Parathyroid adenoma (tissue), 2 donors: ENCODE results near the gene POU6F2.

Source experiments
- H2AFZ ChIP-seq: fragments of 300-600 bp; sonication (generic); one replicate; pipeline ENCODE4 v1.7.0; 2017; ENCODE audit warnings: antibody characterized with exemption, mild to moderate bottlenecking
- H3K27ac ChIP-seq: fragments of 300-600 bp; sonication (generic); one replicate; pipeline ENCODE4 v1.7.0; 2017
- H3K27me3 ChIP-seq: fragments of 300-600 bp; sonication (generic); one replicate; pipeline ENCODE4 v1.7.0; 2017; ENCODE audit warnings: low read length; ENCODE audit not compliant: control insufficient read depth, insufficient read depth
- H3K36me3 ChIP-seq: fragments of 300-600 bp; sonication (generic); one replicate; pipeline ENCODE4 v1.7.0; 2017; ENCODE audit warnings: low read length; ENCODE audit not compliant: control insufficient read depth, insufficient read depth
- H3K4me1 ChIP-seq: fragments of 300-600 bp; sonication (generic); one replicate; pipeline ENCODE4 v1.7.0; 2017; ENCODE audit warnings: control low read depth
- H3K4me2 ChIP-seq: fragments of 300-600 bp; sonication (generic); one replicate; pipeline ENCODE4 v1.7.0; 2017; ENCODE audit warnings: low read length
- H3K4me3 ChIP-seq: fragments of 300-600 bp; sonication (generic); one replicate; pipeline ENCODE4 v1.7.0; 2017; ENCODE audit warnings: low read depth, low read length
- H3K79me2 ChIP-seq: fragments of 300-600 bp; sonication (generic); one replicate; pipeline ENCODE4 v1.7.0; 2017; ENCODE audit warnings: control low read depth
- H3K9ac ChIP-seq: fragments of 300-600 bp; sonication (generic); one replicate; pipeline ENCODE4 v1.7.0; 2017; ENCODE audit warnings: mild to moderate bottlenecking
- H3K9me3 ChIP-seq: fragments of 300-600 bp; sonication (generic); one replicate; pipeline ENCODE4 v1.7.0; 2017; ENCODE audit warnings: low read length; ENCODE audit not compliant: control insufficient read depth
- TF ChIP-seq, protein P1 (sequence below): fragments of 300-600 bp; sonication (generic); IDR thresholded peaks from one replicate; pipeline ENCODE4 v1.7.0; 2017; ENCODE audit warnings: antibody characterized with exemption, mild to moderate bottlenecking
- donor health status: primary hyperparathyroidism.

The POU6F2 gene

DNA sequence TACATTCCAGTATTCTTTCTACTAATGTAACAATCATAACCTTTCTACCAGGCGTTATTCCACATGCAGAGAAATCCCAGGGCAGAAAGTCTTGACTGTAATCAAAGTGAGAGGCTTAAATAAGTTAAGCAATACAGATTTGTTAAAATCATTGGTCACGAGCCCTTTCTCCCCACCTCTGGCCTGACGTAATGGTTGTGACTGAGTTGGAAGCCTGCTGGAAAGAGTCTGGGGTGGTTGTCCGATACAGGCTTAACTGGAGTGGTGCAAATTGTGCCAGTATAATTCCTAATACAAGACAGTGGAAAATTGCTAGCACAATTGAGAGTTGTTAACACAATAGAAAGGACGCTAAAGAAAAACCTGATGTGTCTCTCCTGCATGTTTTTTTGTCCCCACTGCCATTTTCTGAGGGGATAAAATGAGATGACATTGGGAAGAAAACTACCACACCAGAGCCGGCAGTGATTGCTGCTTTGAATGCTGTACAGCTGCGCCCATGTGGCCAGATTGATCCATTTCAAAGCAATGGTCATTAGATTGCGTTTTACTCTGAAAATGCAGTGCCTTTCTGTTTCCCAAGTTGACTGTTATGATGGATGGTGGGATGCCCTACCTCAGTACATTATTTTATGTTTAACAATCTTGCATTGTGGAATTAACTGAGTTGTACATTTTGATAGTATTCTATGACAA, 190.8 kb downstream of the POU6F2 start:
- no peak overlapping the region for H3K27ac ChIP-seq
- H3K36me3 ChIP-seq, result no peaks in the 10 kb centered on the region
- H3K79me2 ChIP-seq, result no peaks in the 10 kb centered on the region
- TF ChIP-seq, protein P1, sequence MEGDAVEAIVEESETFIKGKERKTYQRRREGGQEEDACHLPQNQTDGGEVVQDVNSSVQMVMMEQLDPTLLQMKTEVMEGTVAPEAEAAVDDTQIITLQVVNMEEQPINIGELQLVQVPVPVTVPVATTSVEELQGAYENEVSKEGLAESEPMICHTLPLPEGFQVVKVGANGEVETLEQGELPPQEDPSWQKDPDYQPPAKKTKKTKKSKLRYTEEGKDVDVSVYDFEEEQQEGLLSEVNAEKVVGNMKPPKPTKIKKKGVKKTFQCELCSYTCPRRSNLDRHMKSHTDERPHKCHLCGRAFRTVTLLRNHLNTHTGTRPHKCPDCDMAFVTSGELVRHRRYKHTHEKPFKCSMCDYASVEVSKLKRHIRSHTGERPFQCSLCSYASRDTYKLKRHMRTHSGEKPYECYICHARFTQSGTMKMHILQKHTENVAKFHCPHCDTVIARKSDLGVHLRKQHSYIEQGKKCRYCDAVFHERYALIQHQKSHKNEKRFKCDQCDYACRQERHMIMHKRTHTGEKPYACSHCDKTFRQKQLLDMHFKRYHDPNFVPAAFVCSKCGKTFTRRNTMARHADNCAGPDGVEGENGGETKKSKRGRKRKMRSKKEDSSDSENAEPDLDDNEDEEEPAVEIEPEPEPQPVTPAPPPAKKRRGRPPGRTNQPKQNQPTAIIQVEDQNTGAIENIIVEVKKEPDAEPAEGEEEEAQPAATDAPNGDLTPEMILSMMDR, result no peak
- no peaks in the 10 kb centered on the region for H3K27me3 ChIP-seq
- H3K9me3 ChIP-seq, result no peaks in the 10 kb centered on the region
- no peaks in the 10 kb centered on the region for H3K4me1 ChIP-seq
- H3K4me3 ChIP-seq, result no peak overlapping the region
- no peak overlapping the region for H3K9ac ChIP-seq
- H3K4me2 ChIP-seq, result no peak overlapping the region
- no peak overlapping the region for H2AFZ ChIP-seq

DNA sequence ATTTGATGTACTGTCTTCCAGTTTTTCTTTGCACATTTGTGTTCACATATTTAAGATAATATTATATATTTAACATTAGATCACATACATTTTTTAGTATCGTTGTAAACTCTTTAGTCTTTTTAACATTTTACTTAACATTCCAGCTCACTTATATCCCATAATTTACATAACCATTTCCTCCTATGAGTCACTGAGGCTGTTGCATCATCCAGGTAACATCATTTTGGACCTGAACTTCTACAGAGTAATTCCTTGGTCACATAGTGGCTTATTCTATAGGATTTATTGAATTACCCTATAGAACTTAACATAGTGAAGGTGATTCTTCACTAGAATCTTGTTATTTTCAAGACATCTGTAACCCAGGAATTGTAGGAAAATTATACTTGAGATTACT, 194.4 kb downstream of the POU6F2 start:
- no peak overlapping the region for H2AFZ ChIP-seq

GRCh38 chr7:39181398-39181797, 203.7 kb downstream of the POU6F2 start:
- no peaks in the 10 kb centered on the region for H3K9me3 ChIP-seq
- no peaks in the 10 kb centered on the region for H3K79me2 ChIP-seq
- H2AFZ ChIP-seq, result no peak overlapping the region
- TF ChIP-seq, protein P1, result no peak
- no peak overlapping the region for H3K9ac ChIP-seq
- no peaks in the 10 kb centered on the region for H3K4me1 ChIP-seq
- H3K4me3 ChIP-seq, result no peak overlapping the region
- H3K27me3 ChIP-seq, result no peaks in the 10 kb centered on the region
- H3K4me2 ChIP-seq, result no peak overlapping the region
- H3K27ac ChIP-seq, result no peak overlapping the region
- no peaks in the 10 kb centered on the region for H3K36me3 ChIP-seq

More for the DNA sequence above, 194.4 kb downstream of the POU6F2 start:
- no peaks in the 10 kb centered on the region for H3K27me3 ChIP-seq
- H3K4me1 ChIP-seq, result no peaks in the 10 kb centered on the region
- TF ChIP-seq, protein P1, result no peak
- no peak overlapping the region for H3K4me2 ChIP-seq
- H3K9me3 ChIP-seq, result no peaks in the 10 kb centered on the region
- no peaks in the 10 kb centered on the region for H3K79me2 ChIP-seq
- H3K27ac ChIP-seq, result no peak overlapping the region
- no peak overlapping the region for H3K4me3 ChIP-seq
- no peak overlapping the region for H3K9ac ChIP-seq
- no peaks in the 10 kb centered on the region for H3K36me3 ChIP-seq

GRCh38 chr7:39183796-39184195, 206.1 kb downstream of the POU6F2 start:
- H3K9me3 ChIP-seq, result no peaks in the 10 kb centered on the region
- H3K9ac ChIP-seq, result no peak overlapping the region
- no peaks in the 10 kb centered on the region for H3K27me3 ChIP-seq
- no peak overlapping the region for H2AFZ ChIP-seq
- H3K36me3 ChIP-seq, result no peaks in the 10 kb centered on the region
- H3K4me1 ChIP-seq, result no peaks in the 10 kb centered on the region
- TF ChIP-seq, protein P1, result no peak
- H3K4me3 ChIP-seq, result no peak overlapping the region
- H3K4me2 ChIP-seq, result no peak overlapping the region
- H3K27ac ChIP-seq, result no peak overlapping the region
- H3K79me2 ChIP-seq, result no peaks in the 10 kb centered on the region

- H3K79me2 ChIP-seq, result no peaks in the 10 kb centered on the region
- H3K9me3 ChIP-seq, result no peaks in the 10 kb centered on the region
- no peak overlapping the region for H3K4me3 ChIP-seq
- no peak overlapping the region for H3K27ac ChIP-seq
- H3K9ac ChIP-seq, result no peak overlapping the region
- TF ChIP-seq, protein P1, result no peak
- no peaks in the 10 kb centered on the region for H3K36me3 ChIP-seq
- H3K27me3 ChIP-seq, result no peaks in the 10 kb centered on the region
- H3K4me2 ChIP-seq, result no peak overlapping the region
- no peaks in the 10 kb centered on the region for H3K4me1 ChIP-seq
- no peak overlapping the region for H2AFZ ChIP-seq
Measured at GRCh38 chr7:39184391-39184790, 206.7 kb downstream of the POU6F2 start.
